Eye (tissue), 1 donor: ENCODE results near the gene ABCC3.
A peak's percentile ranks its signal among the peaks of the same experiment; 100 is the strongest.

Experiments used
- DNase-seq: peaks from one replicate; pipeline ENCODE4 v3.0.0-alpha.2; 2015

ABCC3 gene

GRCh38 chr17:50605429-50605828 lies 29.3 kb upstream of the ABCC3 start:
- DNase-seq, result no peak

- DNase-seq, result no peak
These were observed 27.0 kb upstream of the ABCC3 start for GRCh38 chr17:50607522-50608175.

GRCh38 chr17:50608700-50609379 lies 25.8 kb upstream of the ABCC3 start:
- peak; percentile 70 for DNase-seq

- peak; percentile 64 for DNase-seq
These were observed 25.2 kb upstream of the ABCC3 start for GRCh38 chr17:50609380-50610074.

- DNase-seq, result no peak
These were observed 23.0 kb upstream of the ABCC3 start for GRCh38 chr17:50611634-50612033.

- DNase-seq, result no peak
These were observed 22.4 kb upstream of the ABCC3 start for GRCh38 chr17:50612281-50612680.

GRCh38 chr17:50613007-50613992 lies 21.4 kb upstream of the ABCC3 start:
- DNase-seq, result no peak

- no peak for DNase-seq
These were observed 20.1 kb upstream of the ABCC3 start for GRCh38 chr17:50614471-50615051.

- no peak for DNase-seq
These were observed 18.9 kb upstream of the ABCC3 start for GRCh38 chr17:50615828-50616227.

GRCh38 chr17:50618300-50618699 lies 16.4 kb upstream of the ABCC3 start:
- no peak for DNase-seq

- DNase-seq, result no peak
These were observed 15.7 kb upstream of the ABCC3 start for GRCh38 chr17:50618941-50619340.

GRCh38 chr17:50619489-50619888 lies 15.2 kb upstream of the ABCC3 start:
- no peak for DNase-seq

GRCh38 chr17:50620237-50620636 lies 14.4 kb upstream of the ABCC3 start:
- no peak for DNase-seq

GRCh38 chr17:50620858-50621257 lies 13.8 kb upstream of the ABCC3 start:
- no peak for DNase-seq

GRCh38 chr17:50621574-50622031 lies 13.1 kb upstream of the ABCC3 start:
- peak; percentile 51 for DNase-seq

- DNase-seq, result no peak
These were observed 10.3 kb upstream of the ABCC3 start for GRCh38 chr17:50624321-50624934.

GRCh38 chr17:50625032-50625871 lies 9.4 kb upstream of the ABCC3 start:
- DNase-seq, result no peak

- DNase-seq, result peak; percentile 89
These were observed 8.6 kb upstream of the ABCC3 start for GRCh38 chr17:50626037-50626574.

- no peak for DNase-seq
These were observed 7.5 kb upstream of the ABCC3 start for GRCh38 chr17:50627036-50627781.
